IMR-90 (cell line): Measurements from ENCODE around the gene HOXB2. TPM values are rescaled to one million over a fixed set of nuclear protein-coding genes. Genes with fewer than 3 reads are reported as not detected.

Experiments
- ATAC-seq: fragments of 200-7000 bp; cut with Tn5 transposase; 2 replicates; pipeline ENCODE4 v1.9.1; 2020; ENCODE audit warnings: low read depth, mild to moderate bottlenecking, moderate library complexity
- BruUV-seq: library from RNA; stranded (reverse); fragments of 400-500 nt; replicated peaks from 2 replicates; lab custom pipeline; 2021; lab: Mats Ljungman, UMichigan
- CTCF ChIA-PET: fragments of 300-600 bp; formaldehyde crosslinking; extraction: SDS; loops from one replicate; lab custom pipeline; 2021; ENCODE audit warnings: antibody characterized with exemption; lab: Yijun Ruan, JAX
- POLR2A ChIA-PET: fragments of 300-600 bp; sonication (Branson Sonifier 250); formaldehyde crosslinking; loops from one replicate; lab custom pipeline; 2022; ENCODE audit warnings: antibody characterized with exemption; ENCODE audit not compliant: unreplicated experiment; lab: Charles Lee
- DNase-seq: peaks from one replicate; pipeline ENCODE4 v3.0.0; 2013
- H2AFZ ChIP-seq: replicated peaks from 2 replicates; pipeline ENCODE3; 2013; ENCODE audit warnings: low read length, mild to moderate bottlenecking; ENCODE audit not compliant: poor library complexity
- H2AK5ac ChIP-seq: 2 replicates; pipeline ENCODE4 v1.6.1; 2013; ENCODE audit warnings: low read depth, low read length, inconsistent platforms
- H2AK9ac ChIP-seq: replicated peaks from 2 replicates; pipeline ENCODE3; 2013; ENCODE audit warnings: mild to moderate bottlenecking, low read depth, low read length, moderate library complexity; ENCODE audit not compliant: poor library complexity
- H2BK120ac ChIP-seq: 2 replicates; pipeline ENCODE4 v1.6.1; 2013; ENCODE audit warnings: low read depth, low read length, inconsistent platforms
- H2BK15ac ChIP-seq: 3 replicates; pipeline ENCODE4 v1.6.1; 2013; ENCODE audit warnings: low read depth, low read length, inconsistent platforms
- H2BK20ac ChIP-seq: 2 replicates; pipeline ENCODE4 v1.6.1; 2013; ENCODE audit warnings: low read depth, mild to moderate bottlenecking, inconsistent platforms, low read length, moderate library complexity
- H2BK5ac ChIP-seq: 2 replicates; pipeline ENCODE4 v1.6.1; 2013; ENCODE audit warnings: mild to moderate bottlenecking, low read depth, low read length, inconsistent platforms; ENCODE audit not compliant: poor library complexity, severe bottlenecking
- H3K14ac ChIP-seq: replicated peaks from 2 replicates; pipeline ENCODE4 v1.6.1; 2013; ENCODE audit warnings: low read depth, low read length, inconsistent platforms
- H3K18ac ChIP-seq: 2 replicates; pipeline ENCODE4 v1.6.1; 2013; ENCODE audit warnings: low read depth, low read length, control low read depth
- H3K23ac ChIP-seq: 2 replicates; pipeline ENCODE4 v1.6.1; 2013; ENCODE audit warnings: low read depth, low read length, inconsistent platforms
- H3K27ac ChIP-seq: 2 replicates; pipeline ENCODE4 v1.5.1; 2013; ENCODE audit warnings: mild to moderate bottlenecking, control low read depth, low read length; ENCODE audit not compliant: insufficient read depth
- H3K27me3 ChIP-seq: 2 replicates; pipeline ENCODE4 v1.6.1; 2013; ENCODE audit warnings: low read length; ENCODE audit not compliant: control insufficient read depth, insufficient read depth
- H3K36me3 ChIP-seq: 2 replicates; pipeline ENCODE4 v1.6.1; 2013; ENCODE audit warnings: low read length, mixed read lengths; ENCODE audit not compliant: control insufficient read depth, insufficient read depth
- H3K4ac ChIP-seq: 2 replicates; pipeline ENCODE4 v1.6.1; 2013; ENCODE audit warnings: low read depth, low read length, inconsistent platforms
- H3K4me1 ChIP-seq: 2 replicates; pipeline ENCODE4 v1.6.1; 2013; ENCODE audit warnings: low read length, mixed read lengths; ENCODE audit not compliant: control insufficient read depth, insufficient read depth
- H3K4me2 ChIP-seq: 2 replicates; pipeline ENCODE4 v1.6.1; 2013; ENCODE audit warnings: low read depth, mild to moderate bottlenecking, control low read depth, low read length, moderate library complexity
- H3K4me3 ChIP-seq: 2 replicates; pipeline ENCODE4 v1.5.1; 2013; ENCODE audit warnings: low read depth, mild to moderate bottlenecking, control low read depth, low read length, moderate library complexity; ENCODE audit not compliant: insufficient read depth
- H3K56ac ChIP-seq: 2 replicates; pipeline ENCODE4 v1.6.1; 2013; ENCODE audit warnings: low read length, inconsistent platforms; ENCODE audit not compliant: insufficient read depth; ENCODE audit errors: extremely low read depth
- H3K79me1 ChIP-seq, 2 experiments: 2 replicates each; pipeline ENCODE4 v1.6.1; 2013; ENCODE audit warnings: low read length in 2 of 2, inconsistent platforms in 1 of 2, low read depth in 1 of 2
- H3K9ac ChIP-seq: 2 replicates; pipeline ENCODE4 v1.6.1; 2013; ENCODE audit warnings: low read depth, low read length, control low read depth
- H3K9me1 ChIP-seq: 2 replicates; pipeline ENCODE4 v1.6.1; 2013; ENCODE audit warnings: low read length, inconsistent platforms; ENCODE audit not compliant: insufficient read depth
- H3K9me3 ChIP-seq: 2 replicates; pipeline ENCODE4 v1.6.1; 2013; ENCODE audit warnings: low read length; ENCODE audit not compliant: control insufficient read depth, insufficient read depth
- H4K20me1 ChIP-seq: 2 replicates; pipeline ENCODE4 v1.6.1; 2013; ENCODE audit warnings: low read length, inconsistent platforms; ENCODE audit not compliant: insufficient read depth
- H4K5ac ChIP-seq: 2 replicates; pipeline ENCODE4 v1.6.1; 2013; ENCODE audit warnings: mild to moderate bottlenecking, low read depth, low read length, control low read depth
- H4K8ac ChIP-seq, 2 experiments: 2 replicates each; pipeline ENCODE4 v1.6.1; 2013; ENCODE audit warnings: low read depth in 2 of 2, low read length in 2 of 2, control low read depth in 1 of 2, inconsistent platforms in 1 of 2
- H4K91ac ChIP-seq: 2 replicates; pipeline ENCODE4 v1.6.1; 2013; ENCODE audit warnings: low read depth, low read length, inconsistent platforms; ENCODE audit not compliant: insufficient read depth
- BHLHE40 ChIP-seq: fragments of 150-350 bp; IDR thresholded peaks from 2 replicates; pipeline ENCODE4 v1.6.1; 2016; ENCODE audit warnings: mild to moderate bottlenecking, low read depth, low read length
- CEBPB ChIP-seq: IDR thresholded peaks from 2 replicates; pipeline ENCODE4 v1.6.1; 2012; ENCODE audit warnings: low read depth, low read length, improper control_type of control experiment
- CHD1 ChIP-seq: IDR thresholded peaks from 2 replicates; pipeline ENCODE4 v1.6.1; 2012; ENCODE audit warnings: low read depth, low read length, improper control_type of control experiment
- ELK1 ChIP-seq: fragments of 150-350 bp; IDR thresholded peaks from 2 replicates; pipeline ENCODE4 v1.6.1; 2016; ENCODE audit warnings: low read depth, mild to moderate bottlenecking, low read length, moderate library complexity, borderline replicate concordance
- FOS ChIP-seq: fragments of 150-350 bp; IDR thresholded peaks from 2 replicates; pipeline ENCODE4 v1.6.1; 2016; ENCODE audit warnings: low read depth, low read length
- MAFK ChIP-seq: IDR thresholded peaks from 2 replicates; pipeline ENCODE4 v1.6.1; 2012; ENCODE audit warnings: low read depth, low read length, improper control_type of control experiment
- MAZ ChIP-seq: IDR thresholded peaks from 2 replicates; pipeline ENCODE4 v1.6.1; 2012; ENCODE audit warnings: low read depth, mild to moderate bottlenecking, low read length, improper control_type of control experiment, moderate library complexity, borderline replicate concordance
- MXI1 ChIP-seq: IDR thresholded peaks from 2 replicates; pipeline ENCODE4 v1.6.1; 2012; ENCODE audit warnings: low read depth, mild to moderate bottlenecking, low read length, moderate library complexity, borderline replicate concordance
- NFE2L2 ChIP-seq: fragments of 150-350 bp; IDR thresholded peaks from 2 replicates; pipeline ENCODE4 v1.6.1; 2016; ENCODE audit warnings: low read depth, mild to moderate bottlenecking, low read length
- POLR2A ChIP-seq: IDR thresholded peaks from 2 replicates; pipeline ENCODE4 v1.6.1; 2012; ENCODE audit warnings: mild to moderate bottlenecking, low read depth, low read length
- RAD21 ChIP-seq: IDR thresholded peaks from 2 replicates; pipeline ENCODE4 v1.6.1; 2012; ENCODE audit warnings: low read length, improper control_type of control experiment
- RCOR1 ChIP-seq: IDR thresholded peaks from 2 replicates; pipeline ENCODE4 v1.6.1; 2012; ENCODE audit warnings: mild to moderate bottlenecking, low read length, improper control_type of control experiment; ENCODE audit not compliant: insufficient replicate concordance
- RFX5 ChIP-seq: IDR thresholded peaks from 2 replicates; pipeline ENCODE4 v1.8.0; 2012; ENCODE audit warnings: low read depth, mild to moderate bottlenecking, low read length, moderate library complexity
- SMC3 ChIP-seq: fragments of 150-350 bp; IDR thresholded peaks from 2 replicates; pipeline ENCODE4 v1.6.1; 2016; ENCODE audit warnings: low read depth, mild to moderate bottlenecking, antibody characterized with exemption, low read length, moderate library complexity
- USF2 ChIP-seq: fragments of 150-350 bp; IDR thresholded peaks from 2 replicates; pipeline ENCODE4 v1.6.1; 2017; ENCODE audit warnings: mild to moderate bottlenecking, antibody characterized with exemption, low read length, low read depth
- WGBS, 2 experiments: methylation state at CpG; one replicate each; pipeline versions ENCODE4 v1.1.5 to v1.1.7; 2013; ENCODE audit warnings: missing lambda C conversion rate in 2 of 2; ENCODE audit not compliant: insufficient read length in 1 of 2; ENCODE audit errors: extremely low coverage in 2 of 2; 5-methylcytosine and 5-hydroxymethylcytosine counted together
- dilution Hi-C: fragments of 300-500 bp; cut with HindIII; formaldehyde crosslinking; loops from one replicate; pipeline ENCODE4 v1.14.3; 2018; ENCODE audit warnings: low sequenced_read_pairs; ENCODE audit not compliant: unreplicated experiment
- in situ Hi-C: fragments of 300-500 bp; cut with MboI; formaldehyde crosslinking; loops from 3 replicates; pipeline ENCODE4 v1.14.3; 2019; ENCODE audit warnings: low sequenced_read_pairs, inconsistent platforms, mixed read lengths
- intact Hi-C: fragments of 100-400 bp; cut with micrococcal nuclease; formaldehyde crosslinking; loops from 2 replicates; pipeline ENCODE4 v1.10.0; 2022
- polyA plus RNA-seq, 3 experiments: library from polyadenylated mRNA; depleted of rRNA; stranded (reverse); fragments of >200 nt; gene quantifications; 2 replicates each; pipeline ENCODE4 v1.2.3, GENCODE V29; 2012; ENCODE audit warnings: low replicate concordance in 1 of 3
- total RNA-seq: library from RNA; depleted of rRNA; stranded (reverse); fragments of >200 nt; gene quantifications from 2 replicates; pipeline ENCODE4 v1.2.3, GENCODE V29; 2012

HOXB2 gene
- total and polyA plus RNA-seq, 2 of the 4 experiments (the other 2 are of a cell fraction), result 2.7 to 29.9 TPM

- Histone ChIP-seq H3K4me2 (no peak overlapping the region), H3K27me3 (no peaks in the 10 kb centered on the region), H2AK5ac (no peak overlapping the region), H3K23ac (no peak overlapping the region), H2BK120ac (peak overlapping the region; percentile 40), H3K56ac (no peak overlapping the region), H4K91ac (no peak overlapping the region; the same call in 1 of the 2 replicates), H3K9me3 (no peaks in the 10 kb centered on the region), H4K8ac (peak overlapping the region in 1 of 2 experiments; percentile 58; a peak in 1 of 4 replicates), H3K18ac (no peak overlapping the region), H2BK20ac (0 out of 2 replicates have a peak overlapping the region, but pooled peaks have one; percentile 24), H2AK9ac (no peak overlapping the region), H2AFZ (no peak overlapping the region), H2BK5ac (no peak overlapping the region), H3K27ac (no peak overlapping the region), H4K5ac (no peak overlapping the region), H2BK15ac (peak overlapping the region; percentile 83; the same call in 1 of the 3 replicates), H3K9me1 (peaks cover 34% of the 10 kb centered on the region), H4K20me1 (no peaks in the 10 kb centered on the region; the same call in 1 of the 2 replicates), H3K14ac (no peak overlapping the region), H3K4ac (peak overlapping the region; percentile 5; the same call in 1 of the 2 replicates), H3K4me1 (peaks cover 42% of the 10 kb centered on the region), H3K4me3 (no peak overlapping the region), H3K9ac (no peak overlapping the region), H3K36me3 (no peaks in the 10 kb centered on the region), H3K79me1 (peaks cover 6 to 38% of the 10 kb centered on the region in 2 experiments; a peak in 3 of 4 replicates)
- dilution Hi-C loops (no loop called here), in situ Hi-C loops (no loop called here), intact Hi-C loops (no loop called here)
- DNase-seq, result peak; percentile 89
- CTCF ChIA-PET, result no interaction called here
- no TSS peak for BruUV-seq
- WGBS, 2 experiments, result no CpG with 5 or more reads among the region's 2 CpGs
- TF ChIP-seq MAFK (no peak), ELK1 (no peak), MAZ (no peak), USF2 (no peak), CEBPB (no peak), BHLHE40 (no peak), CHD1 (no peak), RFX5 (no peak), SMC3 (no peak), POLR2A (no peak), MXI1 (no peak), RCOR1 (no peak), NFE2L2 (no peak), RAD21 (no peak), FOS (no peak)
- ATAC-seq, result 0 out of 2 replicates have a peak, but pooled peaks have one; percentile 5
- POLR2A ChIA-PET, result no interaction called here
Measured at GRCh38 chr17:48497103-48497502, 47.8 kb downstream of the HOXB2 start.
